ENCODE results near the gene HLA-DQB2. TPM values are rescaled to one million over a fixed set of nuclear protein-coding genes. Genes with fewer than 3 reads are reported as not detected.

Gene HLA-DQB2
- total and polyA plus RNA-seq, 9 donors, result 0.33 to 3.7 (median 1.9) TPM; not detected in 3

GRCh38 chr6:32799740-32800139 lies 36.4 kb upstream of the HLA-DQB2 start:
- intact Hi-C loops (cut with DNase I), result loop anchor here in 3 of 4 donors (5.0 to 10.0 kb wide), 2 partner anchors 385 to 1822 kb away; no protein-coding TSS in a partner anchor
- 76 to 95% (median 92%) methylated on average over 3 of the region's 3 CpGs for WGBS, 3 donors
- no peak for DNase-seq
- H3K9me3 ChIP-seq, result no peaks in the 10 kb centered on the region
- no peaks in the 10 kb centered on the region for H3K27me3 ChIP-seq
- H3K36me3 ChIP-seq, result no peaks in the 10 kb centered on the region
- no peak overlapping the region for H3K4me3 ChIP-seq
- no peak overlapping the region for H3K27ac ChIP-seq
- no peak for TF ChIP-seq CTCF (IDR thresholded peaks at IDR 0.05)
- TF ChIP-seq EP300 (IDR thresholded peaks at IDR 0.05), result no peak
- TF ChIP-seq POLR2A (IDR thresholded peaks at IDR 0.05), result no peak
- H3K4me1 ChIP-seq (ENCODE audit: insufficient read depth), result no peaks in the 10 kb centered on the region

GRCh38 chr6:32799168-32799567 lies 35.8 kb upstream of the HLA-DQB2 start:
- Histone ChIP-seq H3K9me3 (no peaks in the 10 kb centered on the region), H3K4me1 (ENCODE audit: insufficient read depth) (no peaks in the 10 kb centered on the region), H3K4me3 (no peak overlapping the region), H3K27me3 (no peaks in the 10 kb centered on the region), H3K36me3 (no peaks in the 10 kb centered on the region), H3K27ac (no peak overlapping the region)
- intact Hi-C loops (cut with DNase I), result loop anchor here in 3 of 4 donors (5.0 to 10.0 kb wide), 2 partner anchors 384 to 1822 kb away; no protein-coding TSS in a partner anchor
- WGBS, 3 donors, result 90 to 96% (median 93%) methylated on average over 3 of the region's 3 CpGs
- no peak for TF ChIP-seq EP300 (IDR thresholded peaks at IDR 0.05)
- TF ChIP-seq POLR2A (IDR thresholded peaks at IDR 0.05), result no peak
- no peak for TF ChIP-seq CTCF (IDR thresholded peaks at IDR 0.05)
- DNase-seq, result no peak

GRCh38 chr6:32796848-32797776 lies 33.8 kb upstream of the HLA-DQB2 start:
- peak; percentile 47 to 85 (median 83) for DNase-seq
- intact Hi-C loops (cut with DNase I), result loop anchor here in 3 of 4 donors (5.0 to 10.0 kb wide), 2 partner anchors 382 to 1820 kb away; no protein-coding TSS in a partner anchor
- TF ChIP-seq CTCF (IDR thresholded peaks at IDR 0.05) (peak; percentile 64 to 88 (median 83)), EP300 (IDR thresholded peaks at IDR 0.05) (no peak), POLR2A (IDR thresholded peaks at IDR 0.05) (no peak)
- WGBS, 3 donors, result 10 to 14% (median 12%) methylated on average over 30 of the region's 30 CpGs
- Histone ChIP-seq H3K27me3 (no peaks in the 10 kb centered on the region), H3K36me3 (no peaks in the 10 kb centered on the region), H3K4me1 (ENCODE audit: insufficient read depth) (no peaks in the 10 kb centered on the region), H3K9me3 (no peaks in the 10 kb centered on the region), H3K27ac (no peak overlapping the region), H3K4me3 (no peak overlapping the region)

GRCh38 chr6:32794510-32794909 lies 31.2 kb upstream of the HLA-DQB2 start:
- TF ChIP-seq EP300 (IDR thresholded peaks at IDR 0.05) (no peak), CTCF (IDR thresholded peaks at IDR 0.05) (no peak), POLR2A (IDR thresholded peaks at IDR 0.05) (no peak)
- intact Hi-C loops (cut with DNase I), result loop anchor here in 3 of 4 donors (10.0 kb wide), 1 partner anchor 380 kb away; no protein-coding TSS in a partner anchor

More at GRCh38 chr6:32794510-32794909, 31.2 kb upstream of the HLA-DQB2 start:
- H3K4me1 ChIP-seq (ENCODE audit: insufficient read depth), result no peaks in the 10 kb centered on the region
- H3K4me3 ChIP-seq, result no peak overlapping the region
- no peaks in the 10 kb centered on the region for H3K27me3 ChIP-seq
- WGBS, 3 donors, result 37 to 86% (median 83%) methylated on average over 2 of the region's 2 CpGs
- no peak for DNase-seq
- H3K36me3 ChIP-seq, result no peaks in the 10 kb centered on the region
- H3K27ac ChIP-seq, result no peak overlapping the region
- no peaks in the 10 kb centered on the region for H3K9me3 ChIP-seq

All from ovary (tissue), 9 donors.